ENCODE measurements around the gene IFT74. TPM values are rescaled to one million over a fixed set of nuclear protein-coding genes. Genes with fewer than 3 reads are reported as not detected.

The IFT74 gene
- total and polyA plus RNA-seq, 2 donors (not counting 1 experiment from before 2014, with no cell fraction given): 12.8 to 18.0 TPM

DNA sequence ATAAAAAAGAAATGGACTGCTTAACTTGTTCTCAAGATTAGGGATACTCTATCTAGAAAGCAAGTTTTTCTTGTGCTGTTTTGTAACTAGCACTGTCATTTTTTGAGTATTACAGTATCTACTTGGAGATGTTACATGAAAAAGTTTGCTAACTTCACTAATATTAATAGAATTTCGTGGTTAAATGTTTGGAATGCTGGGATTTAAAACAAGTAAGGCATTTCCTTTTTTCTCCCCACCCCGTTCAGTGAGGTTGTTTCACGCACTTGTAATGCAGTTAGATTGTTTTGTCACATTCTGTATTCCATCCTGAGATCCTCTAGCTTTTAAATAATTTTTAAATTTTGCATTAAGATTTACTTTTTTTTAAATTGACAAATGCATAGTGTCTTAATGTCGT lies 132.8 kb downstream of the IFT74 start:
- Histone ChIP-seq H4K20me1 (ENCODE audit: control insufficient read depth, extremely low read depth, insufficient read depth, low read length) (no peaks in the 10 kb centered on the region), H3K9ac (ENCODE audit: insufficient read depth, low read length) (no peak overlapping the region), H3K79me2 (ENCODE audit: control insufficient read depth, insufficient read depth, low read length) (no peaks in the 10 kb centered on the region), H3K27me3 (ENCODE audit: control insufficient read depth, insufficient read depth, low read length) (no peaks in the 10 kb centered on the region), H3K9me3 (ENCODE audit: control insufficient read depth, insufficient read depth, low read depth, low read length) (no peaks in the 10 kb centered on the region), H3K36me3 (ENCODE audit: control insufficient read depth, insufficient read depth, low read length) (no peaks in the 10 kb centered on the region), H3K4me2 (ENCODE audit: extremely low read depth, insufficient read depth, low read length) (no peak overlapping the region), H3K4me3 (replicated peaks in 1 of 4; ENCODE audit: control extremely low read depth in 1 of 4, insufficient read depth in 1 of 4, low read depth in 3 of 4, low read length in 4 of 4) (no peak overlapping the region), H3K27ac (ENCODE audit: insufficient read depth, low read length) (peak overlapping the region; percentile 48), H3K4me1 (ENCODE audit: control insufficient read depth, extremely low read depth, insufficient read depth, low read length) (peaks cover 17% of the 10 kb centered on the region), H2AFZ (ENCODE audit: low read length) (no peak overlapping the region)
- TF ChIP-seq, protein P1, sequence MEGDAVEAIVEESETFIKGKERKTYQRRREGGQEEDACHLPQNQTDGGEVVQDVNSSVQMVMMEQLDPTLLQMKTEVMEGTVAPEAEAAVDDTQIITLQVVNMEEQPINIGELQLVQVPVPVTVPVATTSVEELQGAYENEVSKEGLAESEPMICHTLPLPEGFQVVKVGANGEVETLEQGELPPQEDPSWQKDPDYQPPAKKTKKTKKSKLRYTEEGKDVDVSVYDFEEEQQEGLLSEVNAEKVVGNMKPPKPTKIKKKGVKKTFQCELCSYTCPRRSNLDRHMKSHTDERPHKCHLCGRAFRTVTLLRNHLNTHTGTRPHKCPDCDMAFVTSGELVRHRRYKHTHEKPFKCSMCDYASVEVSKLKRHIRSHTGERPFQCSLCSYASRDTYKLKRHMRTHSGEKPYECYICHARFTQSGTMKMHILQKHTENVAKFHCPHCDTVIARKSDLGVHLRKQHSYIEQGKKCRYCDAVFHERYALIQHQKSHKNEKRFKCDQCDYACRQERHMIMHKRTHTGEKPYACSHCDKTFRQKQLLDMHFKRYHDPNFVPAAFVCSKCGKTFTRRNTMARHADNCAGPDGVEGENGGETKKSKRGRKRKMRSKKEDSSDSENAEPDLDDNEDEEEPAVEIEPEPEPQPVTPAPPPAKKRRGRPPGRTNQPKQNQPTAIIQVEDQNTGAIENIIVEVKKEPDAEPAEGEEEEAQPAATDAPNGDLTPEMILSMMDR (conservative IDR thresholded peaks at IDR 0.05 in 1 of 2, IDR thresholded peaks at IDR 0.05 in 1 of 2; ENCODE audit: low read depth in 1 of 2, low read length in 2 of 2): no peak
- no peak for TF ChIP-seq EZH2 (IDR thresholded peaks at IDR 0.05; ENCODE audit: low read length, missing control alignments)
- peak; percentile 58 to 88 for DNase-seq (ENCODE audit: low read depth in 2 of 2)

DNA sequence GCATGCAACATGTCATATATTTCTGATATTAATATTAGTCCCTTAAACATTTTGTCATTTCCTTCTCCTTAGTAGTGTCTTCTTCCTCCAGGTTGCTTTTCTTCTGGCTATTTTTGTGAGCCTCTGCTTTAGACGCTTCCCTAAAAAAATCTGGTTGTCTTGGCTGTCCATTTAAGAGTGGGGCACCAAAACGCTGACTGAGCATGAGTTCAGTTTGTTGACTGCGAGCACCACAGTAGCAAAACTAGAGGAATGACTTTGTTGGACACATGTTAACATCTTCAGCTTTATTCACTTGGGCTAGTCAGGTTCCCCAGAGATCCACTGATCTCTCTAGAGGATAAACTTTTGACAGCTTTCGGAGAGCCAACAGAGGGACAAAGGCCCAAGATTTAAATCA lies 133.5 kb downstream of the IFT74 start:
- TF ChIP-seq, protein P1 (conservative IDR thresholded peaks at IDR 0.05 in 1 of 2, IDR thresholded peaks at IDR 0.05 in 1 of 2; ENCODE audit: low read depth in 1 of 2, low read length in 2 of 2): no peak
- TF ChIP-seq EZH2 (IDR thresholded peaks at IDR 0.05; ENCODE audit: low read length, missing control alignments): no peak

DNA sequence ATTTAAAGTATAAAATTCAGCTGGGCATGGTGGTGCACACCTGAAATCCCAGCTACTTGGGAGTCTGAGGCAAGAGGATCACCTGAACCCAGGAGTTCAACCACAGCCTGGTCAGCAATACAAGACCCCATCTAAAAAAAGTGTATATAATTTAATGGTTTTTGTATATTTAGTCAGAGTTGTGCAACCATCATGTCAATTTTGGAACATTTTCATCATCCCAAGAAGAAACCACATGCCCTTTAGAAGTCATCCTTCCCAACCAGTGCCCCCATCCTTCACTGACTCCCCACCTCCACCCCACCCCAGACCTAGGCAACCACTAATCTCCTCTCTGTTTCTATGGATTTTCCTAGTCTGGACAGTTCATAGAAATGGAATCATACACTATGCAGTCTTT lies 134.0 kb downstream of the IFT74 start:
- no peak overlapping the region for H3K27ac ChIP-seq (ENCODE audit: insufficient read depth, low read length)
- H3K9ac ChIP-seq (ENCODE audit: insufficient read depth, low read length): no peak overlapping the region

More for the DNA sequence above, 133.5 kb downstream of the IFT74 start:
- Histone ChIP-seq H3K79me2 (ENCODE audit: control insufficient read depth, insufficient read depth, low read length) (no peaks in the 10 kb centered on the region), H3K27me3 (ENCODE audit: control insufficient read depth, insufficient read depth, low read length) (no peaks in the 10 kb centered on the region), H3K9ac (ENCODE audit: insufficient read depth, low read length) (no peak overlapping the region), H3K4me1 (ENCODE audit: control insufficient read depth, extremely low read depth, insufficient read depth, low read length) (peaks cover 17% of the 10 kb centered on the region), H3K27ac (ENCODE audit: insufficient read depth, low read length) (peak overlapping the region; percentile 25), H3K4me2 (ENCODE audit: extremely low read depth, insufficient read depth, low read length) (no peak overlapping the region), H3K36me3 (ENCODE audit: control insufficient read depth, insufficient read depth, low read length) (no peaks in the 10 kb centered on the region), H3K9me3 (ENCODE audit: control insufficient read depth, insufficient read depth, low read depth, low read length) (no peaks in the 10 kb centered on the region), H2AFZ (ENCODE audit: low read length) (no peak overlapping the region), H3K4me3 (replicated peaks in 1 of 4; ENCODE audit: control extremely low read depth in 1 of 4, insufficient read depth in 1 of 4, low read depth in 3 of 4, low read length in 4 of 4) (no peak overlapping the region), H4K20me1 (ENCODE audit: control insufficient read depth, extremely low read depth, insufficient read depth, low read length) (no peaks in the 10 kb centered on the region)
- no peak for DNase-seq (ENCODE audit: low read depth in 2 of 2)

More for the DNA sequence above, 134.0 kb downstream of the IFT74 start:
- H3K36me3 ChIP-seq (ENCODE audit: control insufficient read depth, insufficient read depth, low read length): no peaks in the 10 kb centered on the region
- H3K79me2 ChIP-seq (ENCODE audit: control insufficient read depth, insufficient read depth, low read length): no peaks in the 10 kb centered on the region
- H4K20me1 ChIP-seq (ENCODE audit: control insufficient read depth, extremely low read depth, insufficient read depth, low read length): no peaks in the 10 kb centered on the region
- no peaks in the 10 kb centered on the region for H3K27me3 ChIP-seq (ENCODE audit: control insufficient read depth, insufficient read depth, low read length)
- TF ChIP-seq, protein P1 (conservative IDR thresholded peaks at IDR 0.05 in 1 of 2, IDR thresholded peaks at IDR 0.05 in 1 of 2; ENCODE audit: low read depth in 1 of 2, low read length in 2 of 2): no peak
- no peak for TF ChIP-seq EZH2 (IDR thresholded peaks at IDR 0.05; ENCODE audit: low read length, missing control alignments)
- no peak overlapping the region for H3K4me3 ChIP-seq (replicated peaks in 1 of 4; ENCODE audit: control extremely low read depth in 1 of 4, insufficient read depth in 1 of 4, low read depth in 3 of 4, low read length in 4 of 4)
- H3K4me2 ChIP-seq (ENCODE audit: extremely low read depth, insufficient read depth, low read length): no peak overlapping the region
- H3K9me3 ChIP-seq (ENCODE audit: control insufficient read depth, insufficient read depth, low read depth, low read length): no peaks in the 10 kb centered on the region
- DNase-seq (ENCODE audit: low read depth in 2 of 2): peak in 1 of 2 donors; percentile 17
- H2AFZ ChIP-seq (ENCODE audit: low read length): no peak overlapping the region
- peaks cover 18% of the 10 kb centered on the region for H3K4me1 ChIP-seq (ENCODE audit: control insufficient read depth, extremely low read depth, insufficient read depth, low read length)
